ENCODE data around the gene PDIA5. TPM values are rescaled to one million over a fixed set of nuclear protein-coding genes. Genes with fewer than 3 reads are reported as not detected.

Gene PDIA5
- total RNA-seq, 2 donors from 2014 or later: 8.0 to 9.0 TPM

DNA sequence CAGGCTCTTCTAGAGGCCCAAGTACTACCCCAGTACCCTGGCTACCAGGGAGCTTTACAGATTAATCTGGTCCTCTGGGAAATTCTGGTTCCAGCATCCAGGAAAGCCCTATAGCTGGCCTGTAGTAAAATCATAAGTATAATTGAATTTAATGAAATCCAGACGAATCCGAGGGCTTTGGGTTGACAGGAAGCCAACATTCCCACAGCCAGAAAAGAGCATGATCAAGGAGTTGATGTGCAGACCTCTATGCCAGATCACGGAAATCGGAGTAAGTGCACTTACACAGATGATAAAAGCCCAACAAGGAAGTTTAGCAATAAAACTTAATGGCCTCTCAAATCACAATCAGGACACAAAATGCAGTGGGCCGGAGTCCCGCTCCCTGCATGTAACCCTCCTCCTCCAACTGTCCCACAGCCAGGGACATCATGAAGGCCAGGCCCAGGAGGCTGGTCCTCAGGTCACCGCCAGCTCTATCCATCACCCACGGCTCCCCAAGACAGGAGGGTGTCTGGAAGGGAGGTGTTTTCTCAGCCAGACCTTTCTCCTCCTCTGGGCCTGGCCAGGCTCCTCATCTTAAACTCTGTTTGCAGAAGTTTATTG, 72.1 kb downstream of the PDIA5 start:
- Histone ChIP-seq H3K27me3 (no peaks in the 10 kb centered on the region), H3K4me1 (no peaks in the 10 kb centered on the region), H3K36me3 (peaks cover 5% of the 10 kb centered on the region), H3K27ac (no peak overlapping the region), H3K9me3 (no peaks in the 10 kb centered on the region), H3K4me3 (no peak overlapping the region)
- no peak for DNase-seq (ENCODE audit: low spot score)
- TF ChIP-seq CTCF (IDR thresholded peaks at IDR 0.05): no peak

- Histone ChIP-seq H3K4me3 (no peak overlapping the region), H3K9me3 (no peaks in the 10 kb centered on the region), H3K27ac (no peak overlapping the region), H3K4me1 (no peaks in the 10 kb centered on the region), H3K36me3 (peaks cover 6% of the 10 kb centered on the region), H3K27me3 (no peaks in the 10 kb centered on the region)
- no peak for TF ChIP-seq CTCF (IDR thresholded peaks at IDR 0.05)
- DNase-seq (ENCODE audit: low spot score): no peak
These were observed 72.7 kb downstream of the PDIA5 start for GRCh38 chr3:123139522-123139921.

DNA sequence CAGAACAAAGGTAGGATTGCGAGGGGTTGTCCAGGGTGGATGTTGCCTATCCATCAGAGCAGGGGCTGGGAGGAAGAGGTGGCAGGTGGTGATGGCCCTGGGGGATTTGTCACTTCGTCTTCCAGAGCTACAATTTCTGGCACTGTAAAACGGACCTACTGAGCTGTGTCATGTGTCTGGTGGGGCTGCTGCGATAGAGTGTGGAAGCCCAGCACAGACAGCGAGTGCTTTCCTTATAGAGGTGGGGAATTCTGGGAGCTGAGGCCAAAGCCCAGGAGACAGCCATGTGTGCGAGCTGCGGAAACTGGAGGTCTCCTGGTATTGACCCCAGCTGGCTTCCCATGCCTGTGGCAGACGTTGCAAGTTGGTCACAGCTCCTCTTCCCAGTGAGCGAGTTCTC, 73.7 kb downstream of the PDIA5 start:
- peaks cover 16% of the 10 kb centered on the region for H3K36me3 ChIP-seq
- no peak overlapping the region for H3K4me3 ChIP-seq
- no peak for DNase-seq (ENCODE audit: low spot score)
- H3K27me3 ChIP-seq: no peaks in the 10 kb centered on the region
- no peak for TF ChIP-seq CTCF (IDR thresholded peaks at IDR 0.05)
- no peaks in the 10 kb centered on the region for H3K9me3 ChIP-seq
- H3K27ac ChIP-seq: no peak overlapping the region
- H3K4me1 ChIP-seq: no peaks in the 10 kb centered on the region

- Histone ChIP-seq H3K9me3 (no peaks in the 10 kb centered on the region), H3K36me3 (peaks cover 22% of the 10 kb centered on the region)
These were observed 74.5 kb downstream of the PDIA5 start for GRCh38 chr3:123141276-123141675.

DNA sequence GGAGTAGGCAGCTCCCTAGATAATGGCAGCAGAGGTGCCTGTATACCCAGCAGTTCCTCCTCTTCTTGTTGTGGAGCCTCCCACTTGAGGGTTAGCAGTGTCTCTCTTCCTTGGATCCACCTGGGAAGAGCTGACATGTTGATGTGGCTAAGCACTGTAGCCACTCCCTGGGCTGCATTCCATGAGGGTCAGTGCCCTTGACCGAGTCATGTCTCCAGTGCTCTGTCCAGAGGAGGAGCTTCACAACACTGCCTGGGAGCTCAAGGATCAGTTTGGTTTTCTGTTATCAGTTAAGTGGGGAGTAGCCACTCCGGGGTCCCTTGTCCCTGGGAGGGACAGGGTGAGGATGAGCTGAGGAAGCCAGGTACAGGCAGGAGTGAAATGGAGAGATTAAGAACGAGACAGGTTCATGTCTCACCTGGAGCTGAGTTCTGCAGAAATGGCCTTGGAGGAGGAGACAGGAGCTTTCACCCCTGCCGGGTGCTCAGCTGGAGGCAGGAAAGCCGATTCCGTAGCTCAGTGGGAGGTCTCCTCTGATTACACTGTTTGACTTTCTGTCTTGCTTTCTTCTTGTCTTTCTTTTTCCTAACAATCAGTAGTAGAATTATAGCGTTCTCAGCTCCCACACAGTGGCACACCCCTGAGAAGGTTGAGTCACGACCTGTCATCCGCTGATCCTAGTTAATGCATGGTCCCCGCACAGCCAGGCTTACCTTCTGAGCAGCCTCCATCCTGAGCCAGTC, 77.0 kb downstream of the PDIA5 start:
- H3K4me3 ChIP-seq: no peak overlapping the region
- DNase-seq (ENCODE audit: low spot score): no peak
- no peaks in the 10 kb centered on the region for H3K27me3 ChIP-seq
- peaks cover 39% of the 10 kb centered on the region for H3K36me3 ChIP-seq
- no peak for TF ChIP-seq CTCF (IDR thresholded peaks at IDR 0.05)
- no peaks in the 10 kb centered on the region for H3K4me1 ChIP-seq
- no peaks in the 10 kb centered on the region for H3K9me3 ChIP-seq
- no peak overlapping the region for H3K27ac ChIP-seq

More at GRCh38 chr3:123141276-123141675, 74.5 kb downstream of the PDIA5 start:
- no peak overlapping the region for H3K4me3 ChIP-seq
- no peaks in the 10 kb centered on the region for H3K27me3 ChIP-seq
- H3K27ac ChIP-seq: no peak overlapping the region
- H3K4me1 ChIP-seq: no peaks in the 10 kb centered on the region
- TF ChIP-seq CTCF (IDR thresholded peaks at IDR 0.05): no peak
- DNase-seq (ENCODE audit: low spot score): no peak

All from right atrium auricular region (tissue), 2 donors.